Thyroid gland (tissue), 4 donors: ENCODE results near the gene HLCS.

Source experiments
- CTCF ChIP-seq, 6 experiments: fragments of 200-600 bp in 3 of 6; fragments of 450-650 bp in 3 of 6; sonication (generic) in 3 of 6; IDR thresholded peaks; one replicate each; pipeline ENCODE4 v1.5.1; 2016 to 2019; ENCODE audit warnings: antibody characterized with exemption in 6 of 6, mild to moderate bottlenecking in 2 of 6, inconsistent platforms in 1 of 6, moderate library complexity in 1 of 6
- POLR2A ChIP-seq, 2 donors: fragments of 450-650 bp; IDR thresholded peaks; one replicate each; pipeline ENCODE4 v1.6.1; 2017; ENCODE audit warnings: antibody characterized with exemption in 2 of 2, mild to moderate bottlenecking in 2 of 2, moderate library complexity in 1 of 2

GRCh38 chr21:36817732-36818450 lies 148.6 kb downstream of the HLCS start:
- TF ChIP-seq CTCF (IDR thresholded peaks at IDR 0.05) (no peak), POLR2A (IDR thresholded peaks at IDR 0.05) (no peak)
